ENCODE measurements around the gene SCARF1.

SCARF1 gene

DNA sequence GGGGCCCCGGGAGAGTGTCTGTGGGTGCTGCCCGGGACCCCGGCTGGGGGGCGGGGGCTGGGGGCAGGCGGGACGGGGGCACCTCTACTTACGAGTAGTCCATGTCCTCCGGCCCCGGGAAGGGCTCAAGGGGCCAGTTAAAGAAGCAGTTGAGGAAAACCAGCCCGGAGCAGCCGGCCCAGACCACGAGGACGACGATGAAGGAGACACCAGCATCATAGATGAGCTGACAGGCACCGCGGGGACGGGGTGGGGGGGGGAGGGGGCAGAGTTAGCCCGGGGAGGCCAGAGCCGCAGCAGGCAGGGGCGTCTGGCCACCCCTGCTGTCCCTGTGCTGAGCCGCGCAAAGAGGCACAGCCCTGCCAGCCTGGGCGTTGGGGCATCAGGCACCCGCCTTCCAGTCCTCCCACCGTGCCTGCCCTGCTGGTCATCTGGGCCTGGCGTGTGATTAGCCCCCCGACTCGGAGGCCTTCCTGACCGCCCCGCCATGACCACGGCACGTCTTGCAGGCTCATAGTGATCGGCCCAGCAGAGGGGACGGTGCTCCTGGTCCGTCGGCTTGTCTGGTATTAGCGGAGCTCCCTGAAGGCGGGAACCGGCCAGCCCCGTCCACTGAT lies 54.0 kb downstream of the SCARF1 start:
- no peak for DNase-seq (ENCODE audit: low read depth)
- TF ChIP-seq POLR2A (IDR thresholded peaks at IDR 0.05; ENCODE audit: extremely low read depth, insufficient read length), result no peak
- TF ChIP-seq, protein P1, sequence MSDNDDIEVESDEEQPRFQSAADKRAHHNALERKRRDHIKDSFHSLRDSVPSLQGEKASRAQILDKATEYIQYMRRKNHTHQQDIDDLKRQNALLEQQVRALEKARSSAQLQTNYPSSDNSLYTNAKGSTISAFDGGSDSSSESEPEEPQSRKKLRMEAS (IDR thresholded peaks at IDR 0.05; ENCODE audit: low read depth, low read length), result no peak
- TF ChIP-seq, protein P2, sequence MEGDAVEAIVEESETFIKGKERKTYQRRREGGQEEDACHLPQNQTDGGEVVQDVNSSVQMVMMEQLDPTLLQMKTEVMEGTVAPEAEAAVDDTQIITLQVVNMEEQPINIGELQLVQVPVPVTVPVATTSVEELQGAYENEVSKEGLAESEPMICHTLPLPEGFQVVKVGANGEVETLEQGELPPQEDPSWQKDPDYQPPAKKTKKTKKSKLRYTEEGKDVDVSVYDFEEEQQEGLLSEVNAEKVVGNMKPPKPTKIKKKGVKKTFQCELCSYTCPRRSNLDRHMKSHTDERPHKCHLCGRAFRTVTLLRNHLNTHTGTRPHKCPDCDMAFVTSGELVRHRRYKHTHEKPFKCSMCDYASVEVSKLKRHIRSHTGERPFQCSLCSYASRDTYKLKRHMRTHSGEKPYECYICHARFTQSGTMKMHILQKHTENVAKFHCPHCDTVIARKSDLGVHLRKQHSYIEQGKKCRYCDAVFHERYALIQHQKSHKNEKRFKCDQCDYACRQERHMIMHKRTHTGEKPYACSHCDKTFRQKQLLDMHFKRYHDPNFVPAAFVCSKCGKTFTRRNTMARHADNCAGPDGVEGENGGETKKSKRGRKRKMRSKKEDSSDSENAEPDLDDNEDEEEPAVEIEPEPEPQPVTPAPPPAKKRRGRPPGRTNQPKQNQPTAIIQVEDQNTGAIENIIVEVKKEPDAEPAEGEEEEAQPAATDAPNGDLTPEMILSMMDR (IDR thresholded peaks at IDR 0.05; ENCODE audit: low read depth, low read length), result no peak
- no peak for TF ChIP-seq MYC (IDR thresholded peaks at IDR 0.05; ENCODE audit: low read depth, low read length)
- H3K4me3 ChIP-seq (ENCODE audit: low read depth, low read length), result no peak overlapping the region

DNA sequence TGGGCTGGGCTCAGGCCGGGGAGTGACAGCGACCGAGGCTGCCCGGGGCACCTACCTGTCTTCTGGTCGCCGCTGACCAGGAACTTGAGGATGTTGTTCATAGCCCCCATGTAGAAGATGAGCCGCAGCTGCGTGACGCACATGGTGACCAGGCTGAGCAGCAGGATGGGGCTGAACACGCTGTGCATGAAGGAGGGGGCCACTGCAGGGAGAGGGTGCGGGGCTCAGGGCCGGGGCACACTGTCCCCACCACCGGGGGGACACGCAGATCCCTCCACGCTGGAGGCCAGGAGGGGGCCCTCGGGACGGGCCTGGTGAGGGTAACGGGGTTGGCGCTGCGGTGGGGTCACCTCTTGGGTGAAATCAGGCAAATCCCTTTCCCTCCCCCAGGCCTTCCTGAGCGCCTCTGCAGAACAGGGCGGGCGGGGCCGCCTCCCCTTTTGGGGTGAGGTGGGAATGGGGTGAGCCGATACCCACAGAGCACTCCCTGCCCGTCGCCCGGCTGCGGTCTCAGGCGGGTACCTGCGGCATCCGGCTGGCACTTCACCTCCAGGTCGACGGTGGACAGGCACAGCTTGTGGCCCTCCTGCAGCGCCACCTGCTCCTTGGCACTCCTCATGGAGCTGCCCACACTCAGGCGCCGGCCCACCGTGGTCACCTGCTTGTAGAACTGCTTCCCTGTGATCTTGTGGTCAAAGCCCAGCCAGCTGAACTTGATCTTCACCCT lies 54.6 kb downstream of the SCARF1 start:
- DNase-seq (ENCODE audit: low read depth), result no peak
- TF ChIP-seq, protein P1 (IDR thresholded peaks at IDR 0.05; ENCODE audit: low read depth, low read length), result no peak
- TF ChIP-seq POLR2A (IDR thresholded peaks at IDR 0.05; ENCODE audit: extremely low read depth, insufficient read length), result no peak
- TF ChIP-seq, protein P2 (IDR thresholded peaks at IDR 0.05; ENCODE audit: low read depth, low read length), result no peak
- TF ChIP-seq MYC (IDR thresholded peaks at IDR 0.05; ENCODE audit: low read depth, low read length), result no peak
- H3K4me3 ChIP-seq (ENCODE audit: low read depth, low read length), result no peak overlapping the region

DNA sequence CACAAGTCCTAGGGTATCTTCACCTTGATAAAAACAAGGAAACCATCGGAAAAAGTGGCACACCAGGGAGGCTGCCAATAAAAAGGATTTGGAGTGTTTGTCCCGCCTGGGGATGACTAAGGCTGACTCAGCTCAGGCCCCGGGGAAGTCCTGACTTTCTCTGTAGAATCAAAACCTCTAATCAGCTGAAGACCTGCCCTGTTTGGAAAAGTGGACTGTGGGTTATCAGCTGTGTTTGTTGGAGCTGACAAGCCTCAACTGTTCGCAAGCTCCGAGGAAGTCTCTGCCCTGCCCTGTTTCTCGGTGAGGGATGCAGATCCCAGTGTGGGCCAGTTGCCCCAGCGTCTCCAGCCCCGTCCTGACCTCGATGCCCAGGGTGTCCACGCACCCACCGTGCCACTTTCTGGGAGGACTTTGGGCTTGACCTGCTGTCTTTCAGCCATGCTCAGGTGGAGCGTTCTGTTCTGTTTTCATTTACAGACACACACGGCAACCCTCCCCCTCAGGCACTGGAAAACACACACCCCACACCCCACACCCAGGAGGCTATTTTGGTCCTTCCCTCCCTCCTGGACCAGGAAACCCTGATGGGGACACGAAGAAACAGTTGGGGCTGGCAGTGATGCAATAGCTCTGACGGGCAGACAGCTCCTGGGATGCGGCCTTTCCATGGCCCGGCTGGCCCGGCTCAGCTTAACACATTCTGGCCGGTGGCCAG lies 55.3 kb downstream of the SCARF1 start:
- H3K4me3 ChIP-seq (ENCODE audit: low read depth, low read length), result no peak overlapping the region
- TF ChIP-seq, protein P2 (IDR thresholded peaks at IDR 0.05; ENCODE audit: low read depth, low read length), result no peak
- TF ChIP-seq, protein P1 (IDR thresholded peaks at IDR 0.05; ENCODE audit: low read depth, low read length), result no peak
- TF ChIP-seq MYC (IDR thresholded peaks at IDR 0.05; ENCODE audit: low read depth, low read length) (no peak), POLR2A (IDR thresholded peaks at IDR 0.05; ENCODE audit: extremely low read depth, insufficient read length) (no peak)
- peak; percentile 64 for DNase-seq (ENCODE audit: low read depth)

DNA sequence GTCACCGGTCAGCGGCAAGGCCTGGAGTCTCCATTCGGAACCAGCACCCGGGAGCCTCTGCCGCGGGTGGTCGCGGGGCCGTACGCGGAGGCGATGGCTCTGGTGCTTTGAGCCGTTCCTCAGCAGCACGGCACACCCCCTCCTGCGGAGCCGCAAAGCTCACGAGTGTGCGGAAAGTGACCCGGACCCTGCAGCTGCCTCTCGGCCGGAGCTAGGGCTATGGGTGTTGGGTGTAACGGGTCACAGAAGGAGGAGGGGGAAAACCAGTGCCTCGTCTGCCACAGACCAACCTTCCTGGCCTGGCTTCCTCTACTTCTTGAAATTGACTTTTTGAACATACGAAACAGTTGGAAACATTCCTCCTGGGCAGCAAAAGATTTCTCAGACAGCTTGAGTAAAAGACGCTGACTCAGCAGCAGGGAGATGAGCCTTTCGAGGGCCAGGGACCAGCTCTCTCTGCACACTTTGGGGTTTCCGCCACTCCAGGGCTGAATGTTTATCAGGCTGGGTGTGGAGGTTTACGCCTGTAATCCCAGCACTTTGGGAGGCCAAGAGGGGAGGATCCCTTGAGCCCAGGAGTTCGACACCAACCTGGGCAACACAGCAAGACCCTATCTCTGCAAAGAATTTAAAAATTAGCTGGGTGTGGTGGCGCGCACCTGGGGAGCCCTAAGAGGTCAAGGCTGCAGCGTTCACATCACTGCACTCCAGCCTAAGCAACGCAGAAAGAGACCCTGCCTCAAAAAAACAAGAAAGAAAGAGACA lies 56.5 kb downstream of the SCARF1 start:
- TF ChIP-seq, protein P1 (IDR thresholded peaks at IDR 0.05; ENCODE audit: low read depth, low read length), result no peak
- TF ChIP-seq, protein P2 (IDR thresholded peaks at IDR 0.05; ENCODE audit: low read depth, low read length), result no peak
- no peak for TF ChIP-seq POLR2A (IDR thresholded peaks at IDR 0.05; ENCODE audit: extremely low read depth, insufficient read length)
- no peak for TF ChIP-seq MYC (IDR thresholded peaks at IDR 0.05; ENCODE audit: low read depth, low read length)
- no peak overlapping the region for H3K4me3 ChIP-seq (ENCODE audit: low read depth, low read length)
- DNase-seq (ENCODE audit: low read depth), result no peak

DNA sequence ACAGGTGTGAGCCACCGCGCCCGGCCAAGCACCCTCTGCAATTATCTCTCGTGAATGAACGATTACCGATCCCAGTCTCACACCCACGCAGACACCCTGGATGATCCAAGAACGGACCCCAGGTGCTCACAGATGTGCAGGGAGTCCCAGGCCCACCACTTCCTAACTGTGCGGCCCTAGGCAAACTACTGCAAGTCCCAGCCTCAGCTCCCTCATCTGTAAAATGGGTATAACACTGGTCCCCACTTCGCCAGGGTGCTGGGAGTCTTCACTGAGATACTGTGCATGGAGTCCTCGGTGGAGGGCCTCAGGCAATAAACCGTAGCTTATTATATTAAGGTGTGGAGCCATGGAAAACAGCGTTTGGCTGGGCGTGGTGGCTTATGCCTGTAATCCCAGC lies 61.4 kb downstream of the SCARF1 start:
- no peak for DNase-seq (ENCODE audit: low read depth)
- TF ChIP-seq, protein P2 (IDR thresholded peaks at IDR 0.05; ENCODE audit: low read depth, low read length), result no peak
- no peak for TF ChIP-seq MYC (IDR thresholded peaks at IDR 0.05; ENCODE audit: low read depth, low read length)
- TF ChIP-seq, protein P1 (IDR thresholded peaks at IDR 0.05; ENCODE audit: low read depth, low read length), result no peak
- TF ChIP-seq POLR2A (IDR thresholded peaks at IDR 0.05; ENCODE audit: extremely low read depth, insufficient read length), result no peak
- no peak overlapping the region for H3K4me3 ChIP-seq (ENCODE audit: low read depth, low read length)

Measured in NB4 (cell line).